Measurements from ENCODE around the gene BABAM2.

- no peak for TF ChIP-seq CTCF (IDR thresholded peaks at IDR 0.05)
- TF ChIP-seq EP300 (IDR thresholded peaks at IDR 0.05), result no peak
- TF ChIP-seq POLR2A (IDR thresholded peaks at IDR 0.05; ENCODE audit: low read depth), result no peak
Observed at GRCh38 chr2:27921880-27922547, 31.5 kb downstream of the BABAM2 start.

Data from esophagus muscularis mucosa (tissue), 4 donors.